OCI-LY1 (cell line): ENCODE measurements around the gene PATJ.
"Not testable (repeated sequence)": the region's sequence is repeated elsewhere in the genome, so short reads cannot be mapped to it uniquely, and the experiment has no call there.

Experiments used
- CTCF ChIP-seq: fragments of 200-600 bp; sonication (generic), shearing (Covaris generic); IDR thresholded peaks from 2 replicates; pipeline ENCODE4 v1.5.1; 2017; ENCODE audit warnings: mild to moderate bottlenecking, antibody characterized with exemption, low read length, moderate library complexity, mixed read lengths
- EZH2 ChIP-seq: fragments of 200-600 bp; sonication (generic), shearing (Covaris generic); IDR thresholded peaks from 2 replicates; pipeline ENCODE4 v1.8.0; 2017; ENCODE audit warnings: borderline replicate concordance, mixed run types, mild to moderate bottlenecking, antibody characterized with exemption, low read length, moderate library complexity, mixed read lengths

DNA sequence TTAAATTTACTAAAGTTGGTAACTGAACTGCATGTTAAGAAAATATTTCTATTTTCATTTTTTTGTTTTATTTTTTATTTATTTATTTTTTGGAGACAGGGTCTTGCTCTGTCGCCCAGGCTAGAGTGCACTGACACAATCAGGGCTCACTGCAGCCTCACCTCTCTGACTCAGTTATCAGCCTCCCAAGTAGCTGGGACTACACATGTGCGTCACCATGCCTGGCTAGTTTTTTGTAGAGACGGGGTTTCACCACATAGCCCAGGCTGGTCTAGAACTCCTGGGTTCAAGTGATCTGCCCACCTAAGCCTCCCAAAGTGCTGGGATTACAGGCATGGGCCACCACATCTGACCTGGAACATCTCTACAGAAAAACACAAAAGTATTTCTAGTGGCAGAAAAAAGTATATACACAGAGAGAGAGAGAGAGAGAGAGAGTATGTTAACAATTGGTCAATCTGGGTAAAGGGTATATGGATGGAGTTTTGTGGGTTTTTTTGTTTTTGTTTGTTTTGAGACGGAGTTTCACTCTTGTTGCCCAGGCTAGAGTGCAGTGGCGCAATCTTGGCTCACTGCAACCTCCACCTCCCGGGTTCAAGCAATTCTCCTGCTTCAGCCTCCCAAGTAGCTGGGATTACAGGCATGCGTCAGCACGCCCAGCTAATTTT is 23.1 kb upstream of the PATJ start:
- not testable (repeated sequence) for TF ChIP-seq CTCF, EZH2
